Subcutaneous preadipocyte (primary cell): ENCODE measurements around the gene HTR1E. TPM values are rescaled to one million over a fixed set of nuclear protein-coding genes. Genes with fewer than 3 reads are reported as not detected.

Source experiments
- small RNA-seq: library from RNA; depleted of rRNA; stranded (forward); fragments of <200 nt; gene quantifications from one replicate; pipeline ENCODE3, GENCODE V24; 2012
- total RNA-seq: library from RNA; depleted of rRNA; stranded (reverse); fragments of >200 nt; gene quantifications from 2 replicates; pipeline ENCODE4 v1.2.3, GENCODE V29; 2012

The HTR1E gene
- not detected in 2 replicates for total RNA-seq

DNA sequence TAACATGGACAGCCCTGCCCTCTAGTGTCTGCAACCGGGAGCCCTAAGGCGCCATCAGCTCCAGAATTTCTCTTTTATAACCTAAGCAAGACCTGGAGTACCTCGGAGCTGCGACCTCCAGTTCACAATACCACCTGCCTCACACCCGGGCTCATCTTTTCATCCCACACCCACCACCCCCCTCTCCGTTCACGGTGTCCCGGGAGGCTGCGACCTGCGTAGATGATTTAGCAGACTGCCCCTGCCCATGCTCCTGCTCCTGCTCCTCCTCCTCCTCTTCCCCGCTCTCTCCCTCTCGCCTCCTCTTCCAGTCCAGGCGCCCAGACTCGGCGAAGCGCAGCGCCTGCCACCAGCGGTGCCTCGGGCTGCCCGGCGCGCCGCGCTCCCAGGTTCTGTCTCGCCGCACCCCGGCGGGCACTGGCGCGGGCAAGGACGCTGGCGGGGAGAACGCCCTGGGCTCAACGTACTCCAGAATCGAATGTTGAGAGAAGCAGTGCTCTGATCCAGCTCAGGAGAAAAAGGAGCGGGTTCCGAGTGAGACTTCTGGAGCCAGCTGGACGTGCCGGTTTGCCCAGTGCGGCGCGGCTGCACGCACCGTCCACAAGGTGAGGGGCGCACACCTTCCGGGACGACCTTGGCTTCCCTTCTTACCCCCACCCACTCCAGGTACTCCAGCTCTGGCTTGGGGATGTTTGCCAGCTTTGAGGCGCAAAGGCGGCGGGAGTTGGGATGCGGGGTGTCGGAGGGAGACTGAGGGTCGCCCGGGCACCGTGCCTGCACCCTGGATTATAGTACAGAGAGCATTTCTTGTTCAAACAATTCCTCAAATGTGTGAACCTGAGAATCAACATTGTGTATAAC lies at the start of gene HTR1E:
HTR1E (plus strand) TSS at position 310 of the 861 bp plus-strand sequence. CDS start 77,807 bp downstream, outside the sequence.

Small RNAs within 50 kb of the gene (small RNA-seq; reads per million reads assigned to genes)
- gene AL157777.2 (not detected), gene MTHFD2P2 (not detected)

Other genes with a start within 250 kb of the HTR1E start
- gene CGA, start 157.6 kb downstream of the HTR1E start, total RNA-seq: not detected in 2 replicates
- 19.5 and 20.9 TPM in 2 replicates for gene ZNF292, start 218.0 kb downstream of the HTR1E start, total RNA-seq